NCI-H146 (cell line): Measurements from ENCODE around the gene HSD3B7.

Experiments
- DNase-seq: peaks from one replicate; lab custom pipeline; 2025; lab: John Stamatoyannopoulos, UW

HSD3B7 gene

DNA sequence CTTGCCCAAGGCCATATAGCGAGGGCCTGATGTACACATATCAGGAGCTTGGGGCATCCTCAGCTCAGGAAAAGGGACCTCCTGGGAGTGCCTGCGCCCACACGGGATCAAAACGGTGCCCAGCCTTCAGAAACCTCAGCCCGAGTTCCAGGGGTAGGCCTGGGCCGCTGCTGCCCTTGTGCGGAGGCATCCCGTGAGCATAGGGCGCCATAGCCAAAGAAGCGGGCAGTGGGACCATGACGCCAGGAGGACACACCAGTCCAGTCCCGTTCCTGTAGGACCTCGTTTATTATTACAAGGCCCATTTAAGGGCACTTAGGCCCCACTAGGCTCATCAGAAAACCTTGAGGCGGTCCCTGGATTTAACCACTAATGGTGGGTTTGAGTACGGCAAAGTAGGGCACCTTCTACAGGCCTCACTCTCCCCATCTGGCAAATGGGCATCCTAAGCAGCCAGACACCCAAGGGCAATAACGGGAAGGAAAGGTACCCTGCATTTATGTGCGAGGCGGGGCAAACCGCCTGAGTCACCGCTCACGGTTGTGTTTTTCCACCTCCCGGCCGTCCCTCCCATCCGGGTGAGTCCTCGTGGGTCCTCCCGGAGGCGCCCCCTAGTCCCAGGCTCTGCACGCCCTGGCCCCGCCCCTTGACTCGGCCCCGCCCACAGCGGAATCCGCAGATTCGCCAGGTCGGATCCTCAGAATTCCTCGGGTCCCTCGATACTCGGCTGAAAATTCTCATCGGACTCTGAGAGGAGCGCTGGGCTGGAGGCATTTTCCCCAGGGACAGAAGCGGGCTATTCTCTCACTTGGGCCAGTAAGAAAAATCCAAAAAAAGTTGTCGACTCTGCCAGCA lies 28.2 kb upstream of the HSD3B7 start:
- peak; percentile 85 for DNase-seq

DNA sequence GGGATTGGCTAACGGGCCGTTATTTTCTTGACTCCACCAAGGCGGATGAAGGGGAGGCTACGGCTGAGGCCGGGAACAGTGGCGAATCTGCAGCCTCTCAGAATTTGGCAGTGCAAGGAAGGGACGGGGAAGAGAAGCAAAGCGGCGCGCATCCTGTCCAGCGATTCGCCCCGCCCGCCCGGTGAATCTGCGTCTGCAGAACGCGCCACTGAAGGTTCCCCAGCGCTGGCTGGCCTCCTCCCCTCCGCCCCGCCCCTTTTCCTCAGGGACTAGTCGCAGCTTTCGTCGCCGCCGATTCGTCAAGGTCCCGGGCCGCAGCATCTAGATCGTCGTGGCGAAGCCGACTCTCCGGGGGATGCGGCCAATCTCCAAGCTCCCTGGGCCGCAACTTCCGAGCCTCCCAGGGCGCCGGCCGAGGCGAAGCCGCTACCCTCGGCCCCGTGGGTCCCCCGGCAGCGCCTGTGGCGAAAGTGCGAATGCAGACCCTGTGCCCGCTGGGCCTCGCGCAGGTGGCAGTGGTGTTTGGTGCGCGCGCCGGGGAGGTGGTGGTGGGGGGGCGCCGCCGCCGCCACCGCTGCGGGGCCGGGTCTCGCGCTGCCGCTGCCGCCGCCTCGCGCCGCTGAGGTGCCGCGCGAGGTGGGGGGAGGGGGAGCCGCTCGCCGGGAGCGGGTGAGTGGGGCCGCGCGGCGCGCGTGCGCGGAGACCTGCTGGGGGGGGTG lies 27.4 kb upstream of the HSD3B7 start, which contains the start of gene SETD1A:
Gene SETD1A, plus strand, starts transcription at position 299 of the 719 bp plus-strand sequence. CDS start 978 bp downstream, outside the sequence.
- DNase-seq = peak; percentile 98

DNA sequence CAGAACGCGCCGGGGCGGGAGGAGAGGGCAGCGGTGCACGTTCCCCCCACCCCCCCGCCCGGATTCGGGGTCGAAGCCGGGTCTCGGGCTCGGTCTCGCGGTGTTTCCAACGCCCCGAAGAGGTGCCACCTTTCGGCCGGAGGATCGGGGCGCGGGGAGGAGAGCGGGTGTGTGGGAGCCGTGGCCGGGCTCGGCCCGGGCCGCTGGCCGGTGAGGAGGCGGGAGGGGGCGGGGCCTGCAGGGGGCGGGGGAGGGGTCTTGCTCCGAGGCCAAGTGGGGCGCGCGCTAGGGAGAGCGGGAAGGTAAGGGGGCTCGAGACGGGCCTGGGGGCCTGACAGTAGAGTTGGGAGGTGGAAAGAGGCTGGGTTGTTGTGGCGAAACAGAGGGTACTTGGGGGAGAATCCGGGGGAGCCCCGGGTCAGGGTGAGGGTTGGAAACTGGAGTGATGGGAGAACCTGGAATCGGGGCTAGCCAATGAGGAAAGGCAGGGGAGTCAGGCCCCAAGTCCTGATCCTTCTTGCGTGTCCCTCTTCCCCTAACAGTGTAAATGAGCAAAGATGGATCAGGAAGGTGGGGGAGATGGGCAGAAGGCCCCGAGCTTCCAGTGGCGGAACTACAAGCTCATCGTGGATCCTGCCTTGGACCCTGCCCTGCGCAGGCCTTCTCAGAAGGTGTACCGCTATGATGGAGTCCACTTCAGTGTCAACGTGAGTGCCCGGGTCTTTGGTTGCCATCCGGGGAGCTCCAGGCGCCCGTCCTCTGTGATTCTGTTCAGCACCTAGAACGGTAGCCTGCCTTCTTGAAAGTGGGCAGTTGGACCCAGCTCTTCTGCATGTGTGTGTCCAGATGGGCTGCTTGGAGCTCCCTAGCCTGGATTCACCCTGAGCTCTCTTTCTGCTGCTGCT lies 26.6 kb upstream of the HSD3B7 start:
- peak; percentile 65 for DNase-seq

DNA sequence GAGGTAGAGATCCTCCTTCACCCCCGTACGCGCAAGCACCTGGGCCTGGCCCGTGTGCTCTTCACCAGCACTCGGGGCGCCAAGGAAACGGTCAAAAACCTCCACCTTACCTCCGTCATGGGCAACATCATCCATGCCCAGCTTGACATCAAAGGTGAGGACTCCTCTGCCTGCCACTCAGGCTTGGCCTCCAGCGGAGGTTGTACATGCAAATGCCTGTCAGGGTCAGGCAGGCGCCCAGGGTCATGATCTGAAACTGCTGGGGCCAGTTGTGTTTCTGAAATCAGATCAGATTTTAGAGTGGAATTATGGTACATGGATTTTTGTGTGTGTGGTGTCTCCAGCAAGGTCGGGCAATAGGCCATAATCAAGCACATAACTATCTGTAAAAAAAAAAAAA lies 23.6 kb upstream of the HSD3B7 start:
- DNase-seq = no peak

DNA sequence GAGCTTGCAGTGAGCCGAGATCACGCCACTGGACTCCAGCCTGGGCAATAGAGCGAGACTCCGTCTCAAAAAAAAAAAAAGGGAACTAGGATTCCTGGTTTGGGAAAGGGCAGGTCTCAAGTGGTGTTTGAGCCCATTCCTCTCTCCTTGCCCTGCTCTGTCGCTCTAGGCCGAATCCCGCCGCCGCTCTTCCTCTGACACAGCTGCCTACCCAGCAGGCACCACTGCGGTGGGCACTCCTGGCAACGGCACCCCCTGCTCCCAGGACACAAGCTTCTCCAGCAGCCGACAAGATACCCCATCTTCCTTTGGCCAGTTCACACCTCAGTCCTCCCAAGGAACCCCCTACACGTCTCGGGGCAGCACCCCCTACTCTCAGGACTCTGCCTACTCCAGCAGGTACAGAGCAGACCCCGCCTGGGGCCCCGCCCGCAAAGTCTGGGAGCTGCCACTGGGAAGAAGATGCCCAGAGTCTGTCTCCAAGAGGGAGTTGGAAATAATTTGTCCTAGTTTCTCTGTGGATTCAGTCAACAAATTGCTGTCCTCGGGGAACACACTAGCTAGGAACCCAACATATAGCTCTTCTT lies 21.0 kb upstream of the HSD3B7 start:
- no peak for DNase-seq

DNA sequence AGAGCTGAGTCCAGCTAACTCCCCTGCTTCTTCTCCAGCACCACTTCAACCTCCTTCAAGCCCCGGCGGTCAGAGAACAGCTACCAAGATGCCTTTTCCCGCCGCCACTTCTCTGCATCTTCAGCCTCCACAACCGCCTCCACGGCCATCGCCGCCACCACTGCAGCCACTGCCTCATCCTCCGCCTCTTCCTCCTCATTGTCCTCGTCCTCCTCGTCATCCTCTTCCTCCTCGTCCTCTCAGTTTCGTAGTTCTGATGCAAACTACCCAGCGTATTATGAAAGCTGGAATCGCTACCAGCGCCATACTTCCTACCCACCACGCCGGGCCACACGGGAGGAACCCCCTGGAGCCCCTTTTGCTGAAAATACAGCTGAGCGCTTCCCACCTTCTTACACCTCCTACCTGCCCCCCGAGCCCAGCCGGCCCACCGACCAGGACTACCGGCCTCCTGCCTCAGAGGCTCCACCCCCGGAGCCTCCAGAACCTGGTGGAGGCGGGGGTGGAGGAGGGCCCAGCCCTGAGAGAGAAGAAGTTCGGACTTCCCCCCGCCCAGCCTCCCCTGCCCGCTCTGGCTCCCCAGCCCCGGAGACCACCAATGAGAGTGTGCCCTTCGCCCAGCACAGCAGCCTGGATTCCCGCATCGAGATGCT lies 20.3 kb upstream of the HSD3B7 start:
- no peak for DNase-seq

DNA sequence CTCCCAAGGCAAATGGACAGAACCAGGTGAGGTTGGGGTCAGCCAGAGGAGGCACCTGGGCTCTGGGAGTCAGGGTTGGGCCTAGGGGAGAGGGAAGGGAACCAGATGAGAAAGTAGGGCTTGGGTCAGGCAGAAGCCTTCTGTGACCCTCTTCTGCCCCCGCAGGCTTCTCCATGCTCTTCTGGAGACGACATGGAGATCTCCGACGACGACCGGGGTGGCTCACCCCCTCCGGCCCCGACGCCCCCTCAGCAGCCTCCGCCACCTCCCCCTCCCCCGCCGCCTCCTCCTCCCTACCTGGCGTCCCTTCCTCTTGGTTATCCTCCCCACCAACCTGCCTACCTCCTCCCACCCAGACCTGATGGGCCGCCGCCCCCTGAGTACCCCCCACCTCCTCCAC lies 19.6 kb upstream of the HSD3B7 start:
- DNase-seq = no peak

DNA sequence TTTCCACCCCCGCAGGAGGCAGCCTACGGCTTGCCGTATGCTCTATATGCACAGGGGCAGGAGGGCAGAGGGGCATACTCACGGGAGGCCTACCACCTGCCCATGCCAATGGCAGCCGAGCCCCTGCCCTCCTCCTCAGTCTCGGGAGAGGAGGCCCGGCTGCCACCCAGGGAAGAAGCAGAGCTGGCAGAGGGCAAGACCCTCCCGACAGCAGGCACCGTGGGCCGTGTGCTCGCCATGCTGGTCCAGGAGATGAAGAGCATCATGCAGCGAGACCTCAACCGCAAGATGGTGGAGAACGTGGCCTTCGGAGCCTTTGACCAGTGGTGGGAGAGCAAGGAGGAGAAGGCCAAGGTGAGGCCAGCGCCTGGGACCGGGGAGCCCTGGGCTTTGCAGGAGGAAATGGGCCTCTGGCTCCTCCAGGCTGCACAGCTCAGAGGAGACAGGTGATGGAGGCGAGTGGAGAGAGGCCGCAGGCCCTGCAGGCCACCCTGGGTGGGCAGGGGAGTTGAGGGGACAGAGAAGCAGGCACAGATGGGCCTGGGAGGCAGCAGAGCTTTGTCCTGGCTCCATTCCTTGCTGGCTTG lies 18.9 kb upstream of the HSD3B7 start:
- no peak for DNase-seq

DNA sequence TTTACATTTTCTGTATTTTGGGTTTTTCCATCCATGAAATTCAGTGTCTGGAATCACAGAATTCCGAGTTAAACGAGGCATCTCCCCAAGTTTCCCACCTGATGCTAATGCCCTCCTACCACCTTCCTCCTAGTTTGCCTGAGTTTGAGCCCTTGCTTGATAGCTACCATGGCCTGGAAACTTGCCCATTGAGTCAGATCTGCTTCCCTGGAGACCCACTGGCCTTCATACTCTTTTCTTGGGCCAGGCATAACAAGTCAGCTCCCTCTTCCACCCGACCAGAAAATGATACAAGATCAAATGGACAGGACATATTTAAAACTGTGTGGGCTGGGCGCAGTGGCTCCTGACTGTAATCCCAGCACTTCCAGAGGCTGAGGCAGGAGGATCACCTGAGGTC lies 17.2 kb upstream of the HSD3B7 start:
- DNase-seq = no peak

DNA sequence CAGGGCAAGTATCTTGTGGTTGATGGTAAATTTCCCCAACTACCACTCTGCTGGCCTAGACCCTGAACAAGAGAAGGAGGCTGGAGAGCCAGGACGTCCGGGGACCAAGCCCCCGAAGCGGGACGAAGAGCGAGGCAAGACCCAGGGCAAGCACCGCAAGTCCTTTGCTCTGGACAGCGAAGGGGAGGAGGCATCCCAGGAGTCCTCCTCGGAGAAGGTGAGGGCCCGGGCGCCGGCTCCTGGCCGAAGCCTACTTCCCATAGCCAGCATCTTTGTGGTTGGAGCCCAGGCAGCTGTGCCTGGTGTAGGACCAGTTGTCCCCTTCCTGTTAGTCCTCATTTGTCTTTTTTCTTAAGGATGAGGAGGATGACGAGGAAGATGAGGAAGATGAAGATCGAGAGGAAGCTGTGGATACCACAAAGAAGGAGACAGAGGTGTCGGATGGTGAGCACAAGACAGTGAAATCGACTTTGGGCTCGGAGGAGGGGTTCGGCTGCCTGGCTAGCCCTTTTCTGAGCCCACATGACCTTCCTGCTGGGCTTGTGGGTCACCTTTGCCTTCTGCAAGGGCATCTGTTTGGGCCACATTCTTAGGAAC lies 15.7 kb upstream of the HSD3B7 start:
- no peak for DNase-seq

DNA sequence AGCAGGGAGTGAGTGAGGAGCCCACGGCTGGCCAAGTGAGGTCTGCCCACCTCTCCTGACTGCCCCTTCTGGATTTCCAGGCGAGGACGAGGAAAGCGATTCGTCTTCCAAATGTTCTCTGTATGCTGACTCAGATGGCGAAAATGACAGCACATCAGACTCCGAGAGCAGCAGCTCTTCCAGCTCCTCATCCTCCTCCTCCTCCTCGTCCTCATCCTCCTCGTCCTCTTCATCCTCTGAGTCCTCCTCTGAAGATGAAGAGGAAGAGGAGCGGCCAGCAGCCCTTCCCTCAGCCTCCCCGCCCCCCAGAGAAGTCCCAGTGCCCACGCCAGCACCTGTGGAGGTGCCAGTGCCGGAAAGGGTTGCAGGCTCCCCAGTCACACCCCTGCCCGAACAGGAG lies 13.7 kb upstream of the HSD3B7 start:
- DNase-seq = no peak

DNA sequence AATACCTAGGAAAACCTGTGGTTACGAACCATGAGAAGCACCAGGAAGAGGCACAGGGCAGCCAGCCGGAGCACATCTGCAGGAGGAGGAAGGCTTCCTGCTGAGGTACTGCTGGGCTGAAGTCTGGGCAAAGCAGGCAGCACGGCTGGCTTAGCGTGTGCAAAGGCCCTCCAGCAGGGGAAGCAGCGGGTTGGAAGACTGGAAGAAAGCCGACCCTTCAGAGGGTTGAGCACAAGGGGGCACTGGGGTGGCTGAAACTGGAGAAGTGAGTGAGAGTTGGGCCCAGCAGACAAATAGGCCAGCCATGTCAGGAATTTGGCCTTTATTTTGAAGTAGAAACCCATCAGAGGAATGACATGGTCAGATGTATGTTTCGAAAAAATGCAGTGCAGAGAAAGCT lies 12.1 kb upstream of the HSD3B7 start:
- no peak for DNase-seq

DNA sequence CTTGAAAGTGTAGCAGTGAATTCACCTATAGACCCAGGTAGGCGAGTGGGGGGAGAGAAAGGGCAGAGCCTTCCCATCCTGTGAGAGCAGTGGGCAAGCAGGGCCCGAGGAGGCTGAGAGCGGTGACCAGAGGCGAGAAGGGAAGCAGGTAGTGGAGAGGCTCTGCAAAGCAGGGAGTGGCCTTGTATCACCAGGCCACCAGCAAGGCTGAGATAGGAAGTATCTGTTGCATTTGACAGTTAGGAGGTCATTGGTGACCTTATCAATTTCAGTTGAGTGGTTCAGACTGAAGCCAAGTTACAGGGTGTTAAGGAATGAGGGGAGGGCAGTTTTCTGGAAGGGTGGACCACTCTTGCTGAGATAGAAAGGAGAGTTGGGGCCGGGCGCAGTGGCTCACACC lies 10.7 kb upstream of the HSD3B7 start:
- no peak for DNase-seq

DNA sequence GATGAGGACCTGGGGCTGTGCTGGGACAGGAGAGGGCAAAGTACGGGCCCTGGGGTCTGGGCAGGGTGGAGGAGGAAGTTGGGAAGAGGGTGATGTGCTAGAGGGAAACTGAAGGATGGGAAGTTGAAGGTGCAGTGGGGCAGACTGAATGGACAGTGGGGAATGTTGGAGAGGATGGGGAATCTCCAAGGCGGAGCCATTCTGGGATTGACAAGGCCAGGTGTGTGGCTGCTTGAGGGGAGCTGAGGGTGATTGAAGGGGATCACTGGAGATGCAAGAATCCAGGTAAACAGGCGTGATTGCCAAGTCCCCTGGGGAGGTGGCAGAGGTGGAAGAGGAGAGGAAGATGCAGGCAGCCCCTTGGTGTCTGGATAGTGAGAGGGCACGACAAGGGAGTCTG lies 8.5 kb upstream of the HSD3B7 start:
- no peak for DNase-seq

DNA sequence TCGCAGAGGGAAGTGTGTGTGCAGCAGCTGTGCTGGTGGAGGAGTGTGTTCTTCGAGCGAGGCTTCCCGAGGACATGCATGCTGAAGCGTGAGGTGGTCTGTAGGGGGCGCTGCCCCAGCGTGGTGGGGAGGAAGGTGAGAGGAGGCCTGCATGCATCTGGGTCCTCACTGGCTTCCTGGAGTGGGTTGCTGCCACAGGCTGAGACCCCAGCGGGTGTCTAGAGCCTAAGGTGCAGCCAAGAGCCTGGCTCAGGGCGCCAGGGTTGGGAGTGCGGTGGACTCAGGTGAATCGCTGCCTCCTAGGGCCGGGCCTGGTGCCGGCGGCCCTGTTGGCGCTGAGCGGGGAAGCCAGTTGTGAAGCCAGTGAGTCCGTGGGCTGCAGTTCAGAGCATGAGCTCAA lies 7.5 kb upstream of the HSD3B7 start:
- no peak for DNase-seq

DNA sequence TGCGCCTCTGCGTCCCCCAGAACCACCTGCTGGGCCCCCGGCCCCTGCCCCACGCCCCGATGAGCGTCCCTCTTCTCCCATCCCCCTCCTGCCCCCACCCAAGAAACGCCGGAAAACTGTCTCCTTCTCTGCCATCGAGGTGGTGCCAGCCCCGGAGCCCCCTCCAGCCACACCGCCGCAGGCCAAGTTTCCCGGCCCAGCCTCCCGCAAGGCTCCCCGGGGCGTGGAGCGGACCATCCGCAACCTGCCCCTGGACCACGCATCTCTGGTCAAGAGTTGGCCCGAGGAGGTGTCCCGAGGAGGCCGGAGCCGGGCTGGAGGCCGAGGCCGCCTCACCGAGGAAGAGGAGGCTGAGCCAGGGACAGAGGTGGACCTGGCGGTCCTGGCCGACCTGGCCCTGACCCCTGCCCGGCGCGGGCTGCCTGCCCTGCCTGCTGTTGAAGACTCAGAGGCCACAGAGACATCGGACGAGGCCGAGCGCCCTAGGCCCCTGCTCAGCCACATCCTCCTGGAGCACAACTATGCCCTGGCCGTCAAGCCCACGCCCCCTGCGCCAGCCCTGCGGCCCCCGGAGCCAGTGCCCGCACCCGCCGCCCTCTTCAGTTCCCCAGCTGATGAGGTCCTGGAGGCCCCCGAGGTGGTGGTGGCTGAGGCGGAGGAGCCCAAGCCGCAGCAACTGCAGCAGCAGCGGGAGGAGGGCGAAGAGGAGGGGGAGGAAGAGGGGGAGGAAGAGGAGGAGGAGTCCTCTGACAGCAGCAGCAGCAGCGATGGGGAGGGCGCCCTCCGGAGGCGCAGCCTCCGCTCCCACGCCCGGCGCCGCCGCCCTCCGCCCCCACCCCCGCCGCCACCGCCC lies 5.6 kb upstream of the HSD3B7 start:
- no peak for DNase-seq

DNA sequence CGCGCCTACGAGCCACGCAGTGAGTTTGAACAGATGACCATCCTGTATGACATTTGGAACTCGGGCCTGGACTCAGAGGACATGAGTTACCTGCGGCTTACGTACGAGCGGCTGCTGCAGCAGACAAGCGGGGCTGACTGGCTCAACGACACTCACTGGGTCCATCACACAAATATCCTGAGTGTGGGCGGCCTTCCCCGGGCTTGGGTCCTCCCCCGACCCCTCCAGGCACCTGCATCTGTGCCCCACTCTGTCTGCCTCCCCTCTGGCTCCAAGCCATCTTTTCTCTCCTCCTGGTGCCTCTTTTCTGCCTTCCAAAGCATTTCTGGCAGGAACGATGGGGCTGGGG lies 5.0 kb upstream of the HSD3B7 start:
- no peak for DNase-seq

DNA sequence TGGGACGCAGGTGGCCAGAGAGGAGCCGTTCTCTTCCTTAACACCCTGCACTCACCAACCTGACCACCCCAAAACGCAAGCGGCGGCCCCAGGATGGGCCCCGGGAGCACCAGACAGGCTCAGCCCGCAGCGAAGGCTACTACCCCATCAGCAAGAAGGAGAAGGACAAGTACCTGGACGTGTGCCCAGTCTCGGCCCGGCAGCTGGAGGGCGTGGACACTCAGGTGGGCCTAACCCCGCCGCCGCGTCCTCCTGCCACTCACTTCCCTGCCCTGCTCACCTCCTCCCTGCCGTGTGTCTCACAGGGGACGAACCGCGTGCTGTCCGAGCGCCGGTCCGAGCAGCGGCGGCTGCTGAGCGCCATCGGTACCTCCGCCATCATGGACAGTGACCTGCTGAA lies 4.6 kb upstream of the HSD3B7 start:
- DNase-seq = no peak

DNA sequence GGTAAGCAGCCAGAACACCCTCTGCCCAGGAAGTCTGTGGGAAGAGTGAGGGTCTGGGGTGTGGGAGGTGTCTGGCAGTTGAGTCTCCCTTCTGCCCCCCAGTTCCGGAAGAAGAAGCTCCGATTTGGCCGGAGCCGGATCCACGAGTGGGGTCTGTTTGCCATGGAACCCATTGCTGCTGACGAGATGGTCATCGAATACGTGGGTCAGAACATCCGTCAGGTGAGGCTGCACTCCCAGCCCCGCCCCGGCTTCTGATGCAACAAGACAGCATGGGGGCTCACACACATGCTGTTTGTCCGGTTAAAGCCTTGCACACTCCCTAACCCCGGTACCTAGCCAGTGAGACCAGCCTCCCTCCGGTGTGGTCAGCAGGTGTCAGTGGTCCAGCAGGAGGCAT lies 4.0 kb upstream of the HSD3B7 start:
- no peak for DNase-seq
